RKO (cell line): ENCODE measurements around the gene RPN2.

Experiments used
- DNase-seq: peaks from one replicate; pipeline ENCODE4 v3.0.0-alpha.2; 2016; ENCODE audit warnings: low spot score

The RPN2 gene

DNA sequence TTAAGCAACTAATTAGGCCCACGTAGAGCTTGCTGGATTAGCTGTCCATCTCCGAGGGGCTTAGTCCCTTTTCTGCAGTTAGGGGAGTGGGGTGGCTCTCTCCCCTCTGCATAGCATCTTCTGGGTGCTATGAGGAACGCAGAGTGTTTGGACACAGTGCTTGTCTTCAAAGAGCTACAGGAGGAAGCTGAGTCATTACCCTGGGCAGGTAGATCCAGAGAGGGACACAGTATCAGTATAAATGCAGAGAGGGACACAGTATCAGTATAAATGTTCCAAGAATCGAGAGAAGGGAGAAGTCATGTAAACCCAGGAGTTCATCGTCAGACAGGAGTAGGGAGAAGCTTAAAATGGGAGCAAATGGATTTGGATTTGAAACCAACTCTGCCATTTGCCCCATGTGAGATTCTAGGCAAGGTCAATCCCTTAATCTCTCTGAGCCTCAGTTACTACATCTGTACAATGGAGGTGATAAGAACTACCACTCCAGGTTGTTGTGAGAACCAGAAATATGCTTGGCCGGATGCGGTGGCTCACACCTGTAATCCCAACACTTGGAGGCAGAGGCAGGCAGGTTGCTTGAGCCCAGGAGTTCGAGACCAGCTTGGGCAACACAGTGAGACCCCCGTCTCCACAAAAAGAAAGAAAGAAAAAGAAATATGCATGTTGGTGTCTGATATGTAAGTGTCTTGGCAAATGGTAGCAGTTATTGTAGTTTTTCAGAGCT lies 88.0 kb downstream of the RPN2 start:
- no peak for DNase-seq

DNA sequence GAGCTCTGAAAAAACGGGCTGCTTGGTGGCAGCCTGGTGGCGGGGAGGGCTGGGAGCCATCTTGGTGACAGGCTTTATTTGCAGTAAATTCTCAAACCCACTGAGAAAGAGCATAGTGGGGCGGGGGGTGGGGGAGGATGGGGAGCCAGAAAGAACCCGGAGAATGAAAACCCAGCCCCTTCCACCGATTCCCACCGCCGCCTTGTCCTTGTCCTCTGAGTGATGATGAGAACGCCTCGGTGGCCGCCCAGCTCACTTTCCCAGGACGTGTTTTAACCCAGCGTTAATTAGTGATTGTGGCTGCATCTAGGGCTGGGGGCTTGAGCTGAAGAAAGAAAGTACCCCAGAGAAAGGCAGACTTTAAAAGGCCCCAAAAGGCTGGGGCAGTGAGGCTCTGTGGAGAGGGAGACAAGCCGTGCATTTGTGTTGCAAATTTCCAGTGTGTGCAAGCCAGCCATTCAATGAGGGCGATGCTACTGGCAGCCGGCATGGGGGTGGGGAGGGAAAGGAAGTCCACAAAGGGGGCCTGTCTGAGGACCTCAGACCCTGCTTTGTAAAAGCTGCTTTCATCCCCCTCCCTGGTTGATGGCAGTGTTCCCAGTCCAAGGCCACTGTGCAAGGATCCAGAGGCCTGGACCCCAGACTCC lies 88.7 kb downstream of the RPN2 start:
- DNase-seq, result no peak

DNA sequence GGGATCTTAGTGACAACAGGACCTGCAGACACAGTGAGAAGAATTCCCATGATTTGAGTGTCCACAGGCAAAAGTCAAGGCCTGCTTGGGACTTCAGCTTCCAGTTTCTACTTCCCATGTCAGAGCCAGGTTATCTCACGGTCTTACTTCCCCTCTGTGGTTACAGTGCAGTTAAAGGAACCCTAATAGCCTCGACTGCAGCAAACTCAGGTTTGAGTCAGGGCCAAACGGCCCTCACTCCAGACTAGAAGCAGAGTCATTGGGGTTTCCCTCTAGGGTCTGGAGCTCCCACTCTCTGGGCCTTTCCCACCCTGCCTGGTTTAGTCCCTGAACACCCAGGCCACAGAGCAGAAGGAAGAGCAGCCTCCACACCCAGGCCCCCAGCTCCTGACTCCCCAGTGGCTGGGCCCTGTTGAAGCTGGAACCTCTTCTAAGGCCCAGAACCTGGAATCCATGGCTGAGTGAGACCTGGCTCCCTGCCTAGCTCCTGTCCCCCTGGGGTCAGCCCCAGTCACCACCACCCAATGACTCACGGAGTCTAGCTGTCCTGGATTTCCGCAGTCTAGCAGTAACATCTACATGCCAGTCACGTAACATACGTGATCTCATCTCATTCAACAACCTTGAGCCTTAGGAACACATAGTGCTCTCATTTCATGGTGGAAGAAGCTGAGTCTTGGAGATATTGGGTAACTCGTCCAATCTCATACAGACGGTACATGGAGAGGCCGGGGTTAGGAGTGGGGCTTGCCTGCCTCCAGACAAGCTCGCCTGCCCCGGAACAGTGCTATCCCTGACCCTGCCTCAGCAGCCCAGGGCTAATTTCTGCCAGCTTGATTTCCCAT lies 91.7 kb downstream of the RPN2 start:
- DNase-seq, result no peak

DNA sequence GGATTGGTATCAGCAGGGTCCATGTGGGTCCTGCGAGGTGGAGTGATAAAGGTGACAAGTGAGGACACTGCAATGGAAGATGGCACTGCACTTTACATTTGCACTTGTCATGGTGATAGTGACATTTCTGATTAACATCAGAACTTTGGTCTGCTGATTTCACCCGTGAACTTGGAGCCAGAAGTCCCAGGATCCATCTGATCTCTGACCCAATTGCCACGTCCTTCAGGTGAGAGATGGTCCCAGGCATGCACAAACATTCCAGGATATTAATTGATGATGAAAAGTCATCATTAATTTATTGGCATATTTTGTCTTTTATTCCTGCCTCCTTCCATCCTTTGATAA lies 92.3 kb downstream of the RPN2 start:
- no peak for DNase-seq

DNA sequence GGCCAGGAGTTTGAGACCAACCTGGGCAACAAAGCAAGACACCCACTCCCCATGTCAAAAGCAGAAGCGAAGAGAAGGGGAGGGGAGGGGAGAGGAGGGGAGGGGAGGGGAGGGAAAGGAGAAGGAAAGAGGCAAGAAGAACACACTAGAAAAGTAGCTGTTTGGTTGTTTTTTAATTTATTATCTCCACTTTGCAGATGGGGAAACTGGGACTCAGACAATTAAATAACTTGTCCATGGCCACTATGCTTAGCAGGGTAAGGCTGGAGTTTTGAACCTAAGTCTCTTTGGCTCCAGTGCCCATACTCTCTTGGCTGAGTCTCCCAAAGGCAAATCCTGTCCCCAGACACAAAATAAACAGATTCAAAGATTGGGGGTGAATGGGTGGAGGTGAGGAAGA lies 94.9 kb downstream of the RPN2 start:
- no peak for DNase-seq

DNA sequence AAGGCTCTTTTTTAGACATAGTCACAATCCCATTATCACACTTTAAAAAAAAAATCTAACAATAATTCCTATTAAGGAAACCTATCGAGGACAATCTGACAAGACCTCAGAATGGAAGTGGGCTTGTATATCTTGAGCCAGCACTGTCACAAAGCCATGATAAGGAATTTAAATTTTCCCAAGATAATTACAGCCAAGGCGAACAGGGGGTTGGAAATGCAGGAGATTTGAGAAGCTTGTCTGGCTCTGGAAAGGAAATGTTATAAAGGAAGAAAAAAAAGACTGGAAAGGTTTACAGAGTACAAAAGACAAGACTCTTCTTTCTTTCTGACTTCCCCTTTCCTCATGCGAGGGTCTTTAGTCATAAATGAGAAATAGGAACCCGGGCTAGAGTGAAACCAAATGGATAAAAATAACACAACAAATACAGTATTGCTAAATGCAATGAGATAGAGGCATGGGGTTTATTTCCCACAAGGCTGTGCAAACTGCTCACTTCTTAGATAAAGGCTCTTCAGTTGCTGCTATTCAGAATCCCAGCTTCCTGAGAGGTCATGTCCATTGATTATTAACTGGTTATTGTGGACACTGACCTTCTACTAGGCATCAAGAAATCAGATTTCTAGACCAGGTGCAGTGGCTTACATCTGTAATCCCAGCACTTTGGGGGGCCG lies 95.9 kb downstream of the RPN2 start:
- no peak for DNase-seq

DNA sequence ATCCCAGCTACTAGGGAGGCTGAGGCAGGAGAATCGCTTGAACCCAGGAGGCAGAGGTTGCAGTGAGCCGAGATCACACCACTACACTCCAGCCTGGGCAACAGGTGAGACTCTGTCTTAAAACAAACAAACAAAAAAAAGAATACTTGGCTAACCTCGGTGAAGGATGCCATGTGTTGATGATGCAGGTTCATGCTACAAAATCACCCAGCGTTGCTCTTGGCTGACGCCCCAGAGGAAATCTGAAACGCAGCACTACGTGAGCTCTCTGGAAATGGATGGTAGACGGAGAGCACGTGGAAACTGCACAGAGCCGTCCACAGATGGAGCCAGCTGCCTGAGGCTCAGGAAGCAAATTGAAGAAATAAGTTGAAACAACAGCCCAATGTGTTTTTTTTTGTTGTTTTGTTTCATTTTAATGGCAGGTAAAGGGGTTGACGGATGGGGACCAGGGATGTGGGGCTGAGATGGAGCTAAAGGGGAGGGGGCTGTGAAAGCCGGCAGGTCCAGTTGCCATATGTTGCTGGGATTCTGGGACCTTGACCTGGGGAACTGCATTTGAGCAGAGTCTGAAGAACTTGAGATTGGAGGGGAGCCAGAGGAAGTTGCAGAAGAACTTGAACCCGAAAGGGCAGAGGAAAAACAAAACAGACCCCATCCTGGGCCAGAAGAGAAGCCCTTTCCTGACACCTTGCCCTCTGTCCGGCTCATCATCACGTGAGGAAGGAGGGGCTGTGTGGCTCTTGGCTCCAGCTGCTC lies 97.5 kb downstream of the RPN2 start:
- DNase-seq, result no peak

DNA sequence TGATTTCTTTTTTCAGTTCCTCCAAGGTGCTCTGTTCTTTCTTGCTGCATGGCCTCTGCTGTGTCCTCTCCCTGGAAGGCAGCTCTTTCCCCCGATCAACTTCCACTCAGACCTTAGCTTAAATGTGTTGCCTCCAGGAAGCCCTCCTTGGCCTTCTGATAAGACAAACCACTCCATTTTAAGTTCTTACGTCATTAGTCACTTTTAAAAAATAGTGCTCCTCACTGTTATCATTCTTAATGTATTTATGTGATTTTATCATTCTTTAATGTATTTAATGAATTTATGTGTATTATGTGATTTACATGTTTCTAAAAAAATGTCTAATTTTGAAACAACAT lies 98.1 kb downstream of the RPN2 start:
- no peak for DNase-seq

DNA sequence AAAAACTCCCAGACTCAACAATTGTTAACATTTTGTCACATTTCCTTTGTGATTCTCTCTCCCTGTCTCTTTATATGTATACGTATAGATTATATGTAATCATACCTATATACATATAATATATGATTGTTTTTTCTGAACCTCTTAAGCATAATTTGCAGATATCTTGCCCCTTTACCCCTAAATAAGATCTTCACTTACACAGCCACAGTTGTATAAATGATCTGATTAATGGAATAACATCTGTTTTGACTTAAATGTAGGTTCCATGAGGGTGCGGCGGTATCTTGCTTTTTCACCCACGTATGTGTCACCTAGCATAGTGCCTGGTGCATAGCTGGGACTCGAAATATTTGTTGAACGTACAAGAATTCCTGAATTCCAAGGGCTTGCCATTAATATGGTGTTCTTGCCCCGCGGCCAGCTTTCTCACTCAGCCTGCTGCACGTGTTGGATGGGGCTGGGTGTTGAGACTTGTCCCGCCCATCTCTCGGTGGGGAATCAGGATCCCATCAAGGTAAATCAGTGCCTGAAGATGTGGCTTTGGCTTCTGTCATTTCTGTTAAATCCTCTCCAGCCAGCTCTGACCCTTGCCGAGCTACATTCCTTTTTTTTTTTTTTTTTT lies 99.9 kb downstream of the RPN2 start:
- no peak for DNase-seq

DNA sequence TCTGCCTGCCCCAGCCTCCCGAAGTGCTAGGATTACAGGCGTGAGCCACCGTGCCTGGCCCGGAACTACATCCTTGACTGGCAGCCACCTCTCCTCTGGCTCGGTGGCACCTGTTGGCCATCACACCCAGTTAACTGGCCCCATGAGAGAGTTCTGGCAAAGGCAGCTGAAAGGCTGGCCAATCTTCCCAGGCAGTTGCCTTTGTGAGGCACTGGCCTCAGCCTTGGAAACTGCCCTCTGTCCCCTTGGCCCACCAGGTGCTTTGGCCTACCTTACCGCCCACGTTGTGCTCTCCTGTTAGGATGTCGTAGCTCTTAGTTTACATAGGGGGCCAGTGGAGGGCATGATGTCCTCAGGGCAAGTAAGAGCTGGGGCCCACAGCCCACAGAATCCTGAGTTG lies 100.7 kb downstream of the RPN2 start:
- no peak for DNase-seq

DNA sequence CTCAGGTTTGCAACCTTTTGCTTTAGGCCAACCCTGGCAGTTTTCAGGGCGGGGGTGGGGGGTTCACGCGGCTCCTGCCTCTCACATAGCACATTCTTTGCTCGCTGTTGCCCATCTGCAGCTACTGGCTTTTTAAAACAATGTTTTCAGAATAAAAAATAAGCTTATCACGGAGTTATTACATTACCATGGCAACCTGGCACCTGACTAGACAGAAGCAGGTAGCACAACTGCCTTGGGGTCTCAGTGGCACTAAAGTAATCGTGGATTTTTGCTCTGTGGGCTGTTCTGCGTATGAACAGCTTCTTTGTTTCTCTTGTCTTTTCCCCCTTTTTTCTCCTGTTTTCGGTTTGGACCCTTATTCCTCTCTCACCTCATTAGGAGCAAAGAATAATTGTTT lies 101.3 kb downstream of the RPN2 start:
- DNase-seq, result no peak

DNA sequence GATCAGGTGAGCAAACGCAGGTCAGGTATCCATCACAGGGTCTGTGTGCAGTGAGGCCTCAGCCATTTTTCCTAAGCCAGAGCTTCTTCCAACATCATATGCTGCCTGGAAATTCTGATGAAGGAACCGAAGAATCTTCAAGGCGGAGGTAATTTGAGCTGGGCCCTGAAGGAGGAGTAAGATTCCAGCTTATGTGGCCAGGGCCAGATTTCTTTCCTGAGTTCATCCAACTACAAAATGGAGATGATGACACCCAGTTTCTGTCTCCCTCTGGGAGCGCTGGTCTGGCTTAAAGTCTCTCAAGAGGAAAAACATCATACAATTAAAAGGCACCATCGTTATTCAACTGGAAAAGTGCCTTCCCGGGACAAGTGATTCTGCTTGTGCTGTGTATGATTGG lies 103.4 kb downstream of the RPN2 start:
- DNase-seq, result peak; percentile 46

DNA sequence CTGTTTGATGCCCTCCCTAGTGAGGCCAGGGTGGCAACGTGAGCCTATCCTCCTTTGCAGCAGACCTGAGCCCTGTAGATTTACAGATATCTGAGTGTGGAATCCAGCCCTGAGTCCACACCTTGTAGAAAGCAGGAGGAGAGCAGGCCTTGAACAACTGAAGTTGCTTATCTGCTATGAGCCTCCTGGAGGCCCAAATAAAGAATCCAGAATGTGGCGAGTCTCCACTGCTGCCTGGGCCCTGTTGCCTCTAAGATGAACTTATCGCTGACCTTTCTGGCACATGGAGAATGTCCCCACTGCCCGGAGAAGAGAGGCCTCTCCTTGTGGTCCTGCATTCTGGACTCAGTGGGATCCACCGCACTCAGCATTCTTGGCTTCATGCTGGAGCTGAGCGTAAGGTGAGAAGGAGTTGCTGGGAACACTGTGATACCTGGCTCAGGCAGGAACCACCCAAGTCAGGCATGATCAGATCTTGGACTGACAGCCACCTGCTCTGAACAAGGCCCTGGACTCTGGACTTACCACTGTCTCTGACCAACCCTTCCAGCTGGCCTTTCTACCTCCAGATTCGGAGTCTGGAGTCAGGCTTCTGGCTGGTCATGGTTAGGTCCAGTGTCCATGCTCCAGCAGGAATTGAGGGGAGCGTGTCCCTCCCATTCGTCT lies 104.5 kb downstream of the RPN2 start:
- no peak for DNase-seq

DNA sequence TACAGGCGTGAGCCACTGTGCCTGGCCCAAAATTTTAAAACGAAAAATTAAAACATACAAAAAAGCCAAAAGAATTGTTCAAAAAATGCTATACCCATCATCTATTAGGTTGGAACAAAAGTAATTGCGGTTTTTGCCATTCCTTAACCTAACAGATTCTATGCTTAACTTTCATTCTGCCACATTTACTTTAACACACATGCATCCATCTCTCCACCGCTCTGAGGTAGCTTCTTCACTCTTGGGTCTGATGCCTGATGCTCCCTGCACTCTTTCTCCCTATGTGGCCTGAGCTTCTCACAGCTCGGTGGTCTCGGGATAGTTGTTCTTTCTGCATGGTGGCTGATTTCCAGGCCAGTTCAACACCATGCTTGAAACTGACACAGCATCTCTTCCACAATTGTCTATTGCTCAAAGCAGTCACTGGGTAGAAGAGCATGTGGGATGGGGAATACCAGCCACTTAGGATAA lies 105.6 kb downstream of the RPN2 start:
- no peak for DNase-seq

DNA sequence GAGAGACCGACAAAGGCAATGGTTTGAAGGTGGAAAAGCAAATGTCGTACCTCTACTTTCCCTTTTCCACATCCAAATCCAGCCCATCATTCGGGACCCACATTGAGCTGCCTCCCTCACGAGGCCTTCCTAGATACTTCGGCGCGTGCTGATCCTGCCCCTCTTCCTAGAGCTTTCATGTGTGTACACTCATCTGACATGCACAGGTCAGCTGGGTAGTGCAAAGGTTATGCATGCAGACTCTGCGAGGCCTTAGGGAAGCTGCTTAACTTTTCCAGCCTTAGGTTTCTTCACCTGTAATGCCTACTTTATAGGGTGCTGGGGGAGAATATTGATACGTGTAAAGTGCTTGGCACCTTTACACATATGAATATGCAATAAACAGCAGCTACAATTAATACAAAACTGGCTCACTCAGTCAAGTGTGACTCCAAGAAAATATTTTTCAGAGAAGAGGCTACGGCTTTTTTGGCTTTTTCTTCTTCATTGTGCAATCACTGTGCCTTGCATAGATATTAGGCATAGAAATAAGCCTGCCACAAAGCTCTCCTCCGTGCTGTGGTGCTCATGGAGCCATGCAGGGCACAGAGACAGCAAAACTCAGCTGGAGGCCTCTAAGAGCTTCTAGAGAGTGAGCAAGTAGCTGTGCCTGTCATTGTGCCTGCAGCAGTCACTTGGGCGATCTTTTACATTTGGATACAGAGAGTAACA lies 106.7 kb downstream of the RPN2 start:
- no peak for DNase-seq

DNA sequence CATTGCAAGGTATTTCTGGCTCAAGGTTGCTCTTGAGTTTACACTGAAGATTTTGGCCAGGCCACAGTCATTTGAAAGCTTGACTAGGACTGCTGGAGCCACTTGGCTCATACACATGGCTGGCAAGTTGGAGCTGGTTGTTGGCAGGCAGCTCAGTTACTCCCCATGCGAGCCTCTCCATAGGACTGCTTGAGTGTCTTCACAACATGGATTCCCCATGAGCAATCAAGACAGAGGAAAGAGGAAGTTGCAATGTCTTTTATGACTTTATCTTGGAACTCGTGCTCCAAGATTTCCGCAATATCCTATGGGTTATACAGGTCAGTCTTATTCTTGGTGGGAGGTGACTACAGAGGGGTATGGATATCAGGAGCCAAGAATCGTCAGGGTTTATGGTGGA lies 109.0 kb downstream of the RPN2 start:
- DNase-seq, result no peak

DNA sequence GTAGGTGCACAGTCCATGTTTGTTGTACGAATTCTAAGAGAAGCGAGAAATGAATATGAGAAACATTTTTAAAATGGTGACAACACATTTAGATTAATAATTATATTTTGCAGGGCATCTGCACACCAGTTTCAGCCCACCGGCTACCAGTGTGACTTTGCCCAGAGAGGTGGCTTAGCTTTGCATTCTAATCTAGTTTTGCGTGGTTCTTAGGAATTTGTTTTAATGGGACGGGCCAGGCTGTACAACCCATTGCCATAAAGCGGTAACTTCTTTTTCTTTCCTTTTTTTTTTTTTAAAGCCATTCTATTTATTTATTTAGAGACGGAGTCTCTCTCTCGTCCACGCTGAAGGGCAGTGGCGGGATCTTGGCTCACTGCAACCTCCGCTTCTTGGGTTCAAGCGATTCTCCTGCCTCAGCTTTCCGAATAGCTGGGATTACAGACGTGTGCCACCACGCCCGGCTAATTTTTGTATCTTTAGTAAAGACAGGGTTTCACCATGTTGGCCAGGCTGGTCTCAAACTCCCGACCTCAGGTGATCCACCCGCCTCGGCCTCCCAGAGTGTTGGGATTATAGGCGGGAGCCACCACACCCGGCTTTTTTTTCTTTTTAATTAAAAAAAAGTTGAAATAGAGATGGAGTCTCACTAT lies 111.2 kb downstream of the RPN2 start:
- no peak for DNase-seq
